GM12875 (cell line): Measurements from ENCODE around the gene MAP3K15.

ENCODE experiments used
- H3K4me3 ChIP-seq: one replicate; pipeline ENCODE4 v1.5.1; 2011; ENCODE audit warnings: low read depth, low read length, control low read depth
- CTCF ChIP-seq: IDR thresholded peaks from 2 replicates; pipeline ENCODE4 v1.5.1; 2011; ENCODE audit warnings: low read depth, mild to moderate bottlenecking, control low read depth, inconsistent platforms, low read length, moderate library complexity, borderline replicate concordance; ENCODE audit not compliant: insufficient read depth

MAP3K15 gene

GRCh38 chrX:19382555-19383145, 132.7 kb downstream of the MAP3K15 start:
- H3K4me3 ChIP-seq: no peak overlapping the region
- TF ChIP-seq CTCF: peak; percentile 66

GRCh38 chrX:19381326-19381725, 134.0 kb downstream of the MAP3K15 start:
- no peak for TF ChIP-seq CTCF
- no peak overlapping the region for H3K4me3 ChIP-seq

- TF ChIP-seq CTCF: no peak
- no peak overlapping the region for H3K4me3 ChIP-seq
These were observed 137.5 kb downstream of the MAP3K15 start for GRCh38 chrX:19377799-19378198.

GRCh38 chrX:19375546-19375945, 139.8 kb downstream of the MAP3K15 start:
- H3K4me3 ChIP-seq: no peak overlapping the region
- TF ChIP-seq CTCF: no peak

DNA sequence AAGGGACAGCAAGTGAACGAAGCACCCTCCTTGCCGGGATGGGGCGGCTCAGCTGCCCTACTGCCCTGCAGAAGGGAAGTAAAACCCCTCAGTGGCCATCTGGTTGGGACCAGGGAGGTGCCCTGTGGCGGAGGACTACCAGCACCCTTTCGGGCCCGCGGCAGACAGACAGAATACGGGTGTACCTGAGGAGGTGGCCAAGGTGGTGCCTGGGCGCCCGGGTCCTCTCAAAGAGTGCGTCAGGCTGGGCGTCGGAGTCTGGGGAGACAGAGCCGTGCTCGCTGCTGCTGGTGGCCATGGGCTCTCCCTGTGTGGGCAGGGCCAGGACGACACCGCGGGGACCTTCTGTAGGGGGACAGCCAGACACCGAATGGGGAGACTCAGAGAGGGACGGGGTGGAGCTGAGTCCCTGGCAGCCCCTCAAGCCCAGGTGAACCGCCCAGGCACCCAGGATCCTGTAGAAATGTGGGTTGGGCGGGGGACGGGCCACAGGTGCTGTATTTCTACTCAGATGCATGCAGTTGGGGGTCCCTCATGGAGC, 141.9 kb downstream of the MAP3K15 start:
- no peak overlapping the region for H3K4me3 ChIP-seq
- no peak for TF ChIP-seq CTCF

GRCh38 chrX:19372547-19373331, 142.6 kb downstream of the MAP3K15 start:
- TF ChIP-seq CTCF: no peak
- H3K4me3 ChIP-seq: peak overlapping the region; percentile 14

- H3K4me3 ChIP-seq: no peak overlapping the region
- TF ChIP-seq CTCF: peak; percentile 67
These were observed 143.2 kb downstream of the MAP3K15 start for GRCh38 chrX:19372170-19372546.
